Measurements from ENCODE around the gene TRIM24. TPM values are rescaled to one million over a fixed set of nuclear protein-coding genes. Genes with fewer than 3 reads are reported as not detected.

The TRIM24 gene
- total RNA-seq, 1 experiment from 2014 or later = 28.4 TPM

- no TSS peak for BruUV-seq (replicated peaks)
- no peaks in the 10 kb centered on the region for H3K27me3 ChIP-seq (ENCODE audit: control insufficient read depth, insufficient read depth, low read length)
- TF ChIP-seq CTCF (IDR thresholded peaks at IDR 0.05) (no peak), REST (IDR thresholded peaks at IDR 0.05; ENCODE audit: insufficient read depth in 1 of 2, low read depth in 2 of 2, low read length in 1 of 2) (no peak), POLR2AphosphoS5 (IDR thresholded peaks at IDR 0.05; ENCODE audit: low read depth, low read length) (no peak), TCF7L2 (IDR thresholded peaks at IDR 0.05; ENCODE audit: low read depth, low read length) (no peak), SIN3A (IDR thresholded peaks at IDR 0.05; ENCODE audit: borderline replicate concordance, insufficient read depth, low read depth, low read length) (no peak)
- no peak overlapping the region for H3K4me3 ChIP-seq (ENCODE audit: low read depth in 2 of 2, low read length in 2 of 2)
- CTCF ChIA-PET = no interaction called here
- H3K27ac ChIP-seq (ENCODE audit: low read length) = no peak overlapping the region
- ATAC-seq = no peak
- no peaks in the 10 kb centered on the region for H3K4me1 ChIP-seq (ENCODE audit: control insufficient read depth, insufficient read depth, low read length)
- H3K9me3 ChIP-seq (ENCODE audit: control insufficient read depth, insufficient read depth, low read depth, low read length) = peaks cover 50% of the 10 kb centered on the region
- in situ Hi-C loops (cut with HindIII; ENCODE audit: low pct_unique_long_range_greater_than_20kb, low sequenced_read_pairs) (no loop called here), intact Hi-C loops (cut with micrococcal nuclease; ENCODE audit: unreplicated experiment) (no loop called here)
- POLR2A ChIA-PET = no interaction called here
- DNase-seq (ENCODE audit: low read depth, low spot score) = no peak
- H3K36me3 ChIP-seq (ENCODE audit: control insufficient read depth, insufficient read depth, low read length) = peaks cover 17% of the 10 kb centered on the region
Measured at GRCh38 chr7:138555684-138556083, 95.6 kb downstream of the TRIM24 start.

- ATAC-seq (no peak), DNase-seq (ENCODE audit: low read depth, low spot score) (peak; percentile 2)
- Histone ChIP-seq H3K4me3 (ENCODE audit: low read depth in 2 of 2, low read length in 2 of 2) (no peak overlapping the region), H3K27ac (ENCODE audit: low read length) (no peak overlapping the region), H3K36me3 (ENCODE audit: control insufficient read depth, insufficient read depth, low read length) (peaks cover 17% of the 10 kb centered on the region), H3K4me1 (ENCODE audit: control insufficient read depth, insufficient read depth, low read length) (no peaks in the 10 kb centered on the region), H3K9me3 (ENCODE audit: control insufficient read depth, insufficient read depth, low read depth, low read length) (peaks cover 50% of the 10 kb centered on the region), H3K27me3 (ENCODE audit: control insufficient read depth, insufficient read depth, low read length) (no peaks in the 10 kb centered on the region)
- TF ChIP-seq POLR2AphosphoS5 (IDR thresholded peaks at IDR 0.05; ENCODE audit: low read depth, low read length) (no peak), SIN3A (IDR thresholded peaks at IDR 0.05; ENCODE audit: borderline replicate concordance, insufficient read depth, low read depth, low read length) (no peak)
- in situ Hi-C loops (cut with HindIII; ENCODE audit: low pct_unique_long_range_greater_than_20kb, low sequenced_read_pairs) (no loop called here), intact Hi-C loops (cut with micrococcal nuclease; ENCODE audit: unreplicated experiment) (no loop called here)
- ChIA-PET POLR2A (no interaction called here), CTCF (no interaction called here)
- no TSS peak for BruUV-seq (replicated peaks)
Measured at GRCh38 chr7:138556771-138557484, 96.9 kb downstream of the TRIM24 start.

GRCh38 chr7:138559448-138559847 lies 99.4 kb downstream of the TRIM24 start:
- no TSS peak for BruUV-seq (replicated peaks)
- ChIA-PET CTCF (no interaction called here), POLR2A (no interaction called here)
- Histone ChIP-seq H3K9me3 (ENCODE audit: control insufficient read depth, insufficient read depth, low read depth, low read length) (peaks cover 44% of the 10 kb centered on the region), H3K27me3 (ENCODE audit: control insufficient read depth, insufficient read depth, low read length) (no peaks in the 10 kb centered on the region), H3K27ac (ENCODE audit: low read length) (no peak overlapping the region), H3K4me1 (ENCODE audit: control insufficient read depth, insufficient read depth, low read length) (no peaks in the 10 kb centered on the region), H3K36me3 (ENCODE audit: control insufficient read depth, insufficient read depth, low read length) (peaks cover 3% of the 10 kb centered on the region; the same call in 1 of the 2 replicates), H3K4me3 (ENCODE audit: low read depth in 2 of 2, low read length in 2 of 2) (no peak overlapping the region)
- intact Hi-C loops (cut with micrococcal nuclease; ENCODE audit: unreplicated experiment) (no loop called here), in situ Hi-C loops (cut with HindIII; ENCODE audit: low pct_unique_long_range_greater_than_20kb, low sequenced_read_pairs) (no loop called here)
- no peak for DNase-seq (ENCODE audit: low read depth, low spot score)
- no peak for ATAC-seq
- TF ChIP-seq POLR2AphosphoS5 (IDR thresholded peaks at IDR 0.05; ENCODE audit: low read depth, low read length) = no peak
- TF ChIP-seq SIN3A (IDR thresholded peaks at IDR 0.05; ENCODE audit: borderline replicate concordance, insufficient read depth, low read depth, low read length) = no peak
- no peak for TF ChIP-seq CTCF (IDR thresholded peaks at IDR 0.05)
- TF ChIP-seq TCF7L2 (IDR thresholded peaks at IDR 0.05; ENCODE audit: low read depth, low read length) = no peak
- no peak for TF ChIP-seq REST (IDR thresholded peaks at IDR 0.05; ENCODE audit: insufficient read depth in 1 of 2, low read depth in 2 of 2, low read length in 1 of 2)

Measured in Panc1 (cell line).